ENCODE measurements around the gene GLIS1.

GLIS1 gene

GRCh38 chr1:53509775-53510174 is 229.2 kb downstream of the GLIS1 start:
- TF ChIP-seq CTCF (conservative IDR thresholded peaks at IDR 0.05) (no peak), ZFX (IDR thresholded peaks at IDR 0.05) (no peak)
- no peak overlapping the region for H3K27ac ChIP-seq

- H3K27ac ChIP-seq: no peak overlapping the region
- TF ChIP-seq ZFX (IDR thresholded peaks at IDR 0.05) (no peak), CTCF (conservative IDR thresholded peaks at IDR 0.05) (no peak)
Observed at GRCh38 chr1:53508991-53509666, 229.8 kb downstream of the GLIS1 start.

GRCh38 chr1:53508056-53508990 is 230.6 kb downstream of the GLIS1 start:
- TF ChIP-seq CTCF (conservative IDR thresholded peaks at IDR 0.05): no peak
- no peak for TF ChIP-seq ZFX (IDR thresholded peaks at IDR 0.05)
- H3K27ac ChIP-seq: no peak overlapping the region

GRCh38 chr1:53507116-53507820 is 231.7 kb downstream of the GLIS1 start:
- no peak overlapping the region for H3K27ac ChIP-seq
- TF ChIP-seq ZFX (IDR thresholded peaks at IDR 0.05) (no peak), CTCF (conservative IDR thresholded peaks at IDR 0.05) (no peak)

GRCh38 chr1:53506355-53507050 is 232.5 kb downstream of the GLIS1 start:
- H3K27ac ChIP-seq: no peak overlapping the region
- no peak for TF ChIP-seq CTCF (conservative IDR thresholded peaks at IDR 0.05)
- no peak for TF ChIP-seq ZFX (IDR thresholded peaks at IDR 0.05)

- no peak overlapping the region for H3K27ac ChIP-seq
- TF ChIP-seq ZFX (IDR thresholded peaks at IDR 0.05) (no peak), CTCF (conservative IDR thresholded peaks at IDR 0.05) (no peak)
Observed at GRCh38 chr1:53505891-53506290, 233.1 kb downstream of the GLIS1 start.
